ENCODE data around the gene NAGLU.

- TF ChIP-seq SUZ12 (IDR thresholded peaks at IDR 0.05; ENCODE audit: extremely low read depth, insufficient read depth, insufficient read length) (no peak), YY1 (IDR thresholded peaks at IDR 0.05; ENCODE audit: insufficient read depth, insufficient read length) (no peak), ZNF274 (IDR thresholded peaks at IDR 0.05; ENCODE audit: low read depth, low read length) (no peak)
Observed at GRCh38 chr17:42562388-42563142, 26.5 kb downstream of the NAGLU start.

Measured in NT2/D1 (cell line).